HepG2 (cell line): ENCODE data around the gene WDR86.

Experiments used
- CREB1 ChIP-seq, 2 experiments: fragments of 450-650 bp in 1 of 2; IDR thresholded peaks; 2 replicates each; pipeline ENCODE4 v1.6.1; 2016 to 2017; ENCODE audit warnings: control low read depth in 1 of 2, mild to moderate bottlenecking in 1 of 2, missing compliant biosample characterization in 1 of 2, missing genetic modification characterization in 1 of 2
- CTCF ChIP-seq: sonication (generic); formaldehyde crosslinking; IDR thresholded peaks from 2 replicates; pipeline ENCODE4 v1.5.0; 2020; ENCODE audit warnings: mild to moderate bottlenecking, missing genetic modification reagents, moderate library complexity
- ELK4 ChIP-seq: sonication (generic); formaldehyde crosslinking; IDR thresholded peaks from 2 replicates; pipeline ENCODE4 v1.9.0; 2021; ENCODE audit warnings: missing genetic modification reagents, borderline replicate concordance
- HMGXB4 ChIP-seq, 2 experiments: sonication (generic) in 1 of 2; formaldehyde crosslinking in 1 of 2; IDR thresholded peaks; 2 replicates each; pipeline versions ENCODE4 v1.4.0 to v1.6.1; 2018 to 2020; ENCODE audit warnings: missing genetic modification reagents in 2 of 2, borderline replicate concordance in 1 of 2, low read depth in 1 of 2, mild to moderate bottlenecking in 1 of 2, missing biosample characterization in 1 of 2
- MAFF ChIP-seq: IDR thresholded peaks from 2 replicates; pipeline ENCODE4 v1.6.1; 2011; ENCODE audit warnings: low read depth, low read length, improper control_type of control experiment
- NFIC ChIP-seq: IDR thresholded peaks from 2 replicates; pipeline ENCODE4 v1.6.1; 2012; ENCODE audit warnings: mild to moderate bottlenecking, low read length, inconsistent platforms
- SMARCC2 ChIP-seq: fragments of 450-650 bp; IDR thresholded peaks from 2 replicates; pipeline ENCODE4 v1.6.1; 2017; ENCODE audit warnings: antibody characterized with exemption, mild to moderate bottlenecking
- TAF1 ChIP-seq: sonication (generic); formaldehyde crosslinking; IDR thresholded peaks from 2 replicates; pipeline ENCODE4 v1.4.0; 2020; ENCODE audit warnings: missing genetic modification reagents
- ZBTB1 ChIP-seq: sonication (generic); formaldehyde crosslinking; IDR thresholded peaks from 2 replicates; pipeline ENCODE4 v1.4.0; 2020; ENCODE audit warnings: missing genetic modification reagents, borderline replicate concordance

GRCh38 chr7:151383638-151384351 lies 26.0 kb downstream of the WDR86 start:
- TF ChIP-seq TAF1 (CRISPR knock-in tag): no peak
- no peak for TF ChIP-seq CREB1 (IDR thresholded peaks at IDR 0.05)
- no peak for TF ChIP-seq CREB1 (CRISPR knock-in tag; IDR thresholded peaks at IDR 0.05)
- no peak for TF ChIP-seq HMGXB4 (CRISPR knock-in tag; IDR thresholded peaks at IDR 0.05; ENCODE audit: borderline replicate concordance in 1 of 2, low read depth in 1 of 2)
- no peak for TF ChIP-seq SMARCC2
- no peak for TF ChIP-seq ZBTB1 (CRISPR knock-in tag)
- TF ChIP-seq CTCF: no peak
- no peak for TF ChIP-seq ELK4
- TF ChIP-seq NFIC: no peak
- no peak for TF ChIP-seq MAFF
